Spleen (tissue), 7 donors: ENCODE results near the gene SPOP.

Experiments
- POLR2A ChIP-seq, 3 donors: fragments of 450-650 bp; IDR thresholded peaks; one replicate each; pipeline ENCODE4 v1.5.1; 2017; ENCODE audit warnings: antibody characterized with exemption in 3 of 3, mild to moderate bottlenecking in 1 of 3
- POLR2AphosphoS5 ChIP-seq, 3 donors: sonication (generic); formaldehyde crosslinking; IDR thresholded peaks; one replicate each; pipeline ENCODE4 v1.5.1; 2017; ENCODE audit warnings: antibody characterized with exemption in 3 of 3
- TF ChIP-seq, protein P1 (sequence below), 11 experiments: fragments of 200-600 bp in 7 of 11; fragments of 450-650 bp in 4 of 11; sonication (generic) in 4 of 11; IDR thresholded peaks in 8 of 11; conservative IDR thresholded peaks in 3 of 11; 1 replicate in 7 of 11; 2 replicates in 4 of 11; pipeline versions ENCODE4 v1.4.0 to v1.8.0; 2016 to 2021; ENCODE audit warnings: antibody characterized with exemption in 11 of 11, inconsistent platforms in 4 of 11, mild to moderate bottlenecking in 1 of 11
- donor health status: DM: no; HTN: no; CAD: no; lungs with moderate emphysema.
- donor health status: DM: no; HTN: no; CAD: no.
- donor health status: DM: no; HTN: no; CAD: no.

GRCh38 chr17:49698005-49698404 lies 20.1 kb upstream of the SPOP start:
- TF ChIP-seq, protein P1, sequence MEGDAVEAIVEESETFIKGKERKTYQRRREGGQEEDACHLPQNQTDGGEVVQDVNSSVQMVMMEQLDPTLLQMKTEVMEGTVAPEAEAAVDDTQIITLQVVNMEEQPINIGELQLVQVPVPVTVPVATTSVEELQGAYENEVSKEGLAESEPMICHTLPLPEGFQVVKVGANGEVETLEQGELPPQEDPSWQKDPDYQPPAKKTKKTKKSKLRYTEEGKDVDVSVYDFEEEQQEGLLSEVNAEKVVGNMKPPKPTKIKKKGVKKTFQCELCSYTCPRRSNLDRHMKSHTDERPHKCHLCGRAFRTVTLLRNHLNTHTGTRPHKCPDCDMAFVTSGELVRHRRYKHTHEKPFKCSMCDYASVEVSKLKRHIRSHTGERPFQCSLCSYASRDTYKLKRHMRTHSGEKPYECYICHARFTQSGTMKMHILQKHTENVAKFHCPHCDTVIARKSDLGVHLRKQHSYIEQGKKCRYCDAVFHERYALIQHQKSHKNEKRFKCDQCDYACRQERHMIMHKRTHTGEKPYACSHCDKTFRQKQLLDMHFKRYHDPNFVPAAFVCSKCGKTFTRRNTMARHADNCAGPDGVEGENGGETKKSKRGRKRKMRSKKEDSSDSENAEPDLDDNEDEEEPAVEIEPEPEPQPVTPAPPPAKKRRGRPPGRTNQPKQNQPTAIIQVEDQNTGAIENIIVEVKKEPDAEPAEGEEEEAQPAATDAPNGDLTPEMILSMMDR (IDR thresholded peaks at IDR 0.05 in 8 of 11, conservative IDR thresholded peaks at IDR 0.05 in 3 of 11) = no peak
- no peak for TF ChIP-seq POLR2AphosphoS5 (IDR thresholded peaks at IDR 0.05)
- TF ChIP-seq POLR2A (IDR thresholded peaks at IDR 0.05) = no peak
